ENCODE measurements around the gene ZNF497.

The ZNF497 gene

DNA sequence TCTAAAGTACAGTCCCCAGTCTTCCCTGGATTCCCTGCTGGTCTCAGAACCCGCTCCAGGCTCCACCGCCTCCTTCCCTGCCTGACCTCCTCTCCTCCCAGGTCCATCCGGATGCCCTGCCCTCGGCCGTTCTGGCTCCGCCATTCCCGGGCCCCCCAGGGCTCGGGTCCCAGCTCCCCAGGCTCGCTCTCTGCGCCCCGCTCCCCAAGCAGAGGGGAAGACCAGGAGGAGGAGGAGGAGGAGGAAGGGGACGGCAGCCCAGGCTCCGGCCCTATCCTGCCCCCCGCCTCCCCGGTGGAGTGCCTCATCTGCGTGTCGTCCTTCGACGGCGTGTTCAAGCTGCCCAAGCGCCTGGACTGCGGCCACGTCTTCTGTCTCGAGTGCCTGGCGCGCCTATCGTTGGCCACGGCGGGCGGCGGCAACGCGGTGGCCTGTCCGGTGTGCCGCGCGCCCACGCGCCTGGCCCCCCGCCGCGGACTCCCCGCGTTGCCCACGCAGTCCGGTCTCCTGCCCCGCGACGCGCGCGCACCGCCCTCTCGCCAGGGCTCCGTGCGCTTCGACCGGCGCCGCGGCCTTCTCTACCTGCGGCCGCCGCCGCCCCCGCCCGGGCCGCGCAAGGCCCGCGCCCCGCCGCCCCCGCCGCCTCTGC, 33.6 kb upstream of the ZNF497 start:
- TF ChIP-seq, protein P1, sequence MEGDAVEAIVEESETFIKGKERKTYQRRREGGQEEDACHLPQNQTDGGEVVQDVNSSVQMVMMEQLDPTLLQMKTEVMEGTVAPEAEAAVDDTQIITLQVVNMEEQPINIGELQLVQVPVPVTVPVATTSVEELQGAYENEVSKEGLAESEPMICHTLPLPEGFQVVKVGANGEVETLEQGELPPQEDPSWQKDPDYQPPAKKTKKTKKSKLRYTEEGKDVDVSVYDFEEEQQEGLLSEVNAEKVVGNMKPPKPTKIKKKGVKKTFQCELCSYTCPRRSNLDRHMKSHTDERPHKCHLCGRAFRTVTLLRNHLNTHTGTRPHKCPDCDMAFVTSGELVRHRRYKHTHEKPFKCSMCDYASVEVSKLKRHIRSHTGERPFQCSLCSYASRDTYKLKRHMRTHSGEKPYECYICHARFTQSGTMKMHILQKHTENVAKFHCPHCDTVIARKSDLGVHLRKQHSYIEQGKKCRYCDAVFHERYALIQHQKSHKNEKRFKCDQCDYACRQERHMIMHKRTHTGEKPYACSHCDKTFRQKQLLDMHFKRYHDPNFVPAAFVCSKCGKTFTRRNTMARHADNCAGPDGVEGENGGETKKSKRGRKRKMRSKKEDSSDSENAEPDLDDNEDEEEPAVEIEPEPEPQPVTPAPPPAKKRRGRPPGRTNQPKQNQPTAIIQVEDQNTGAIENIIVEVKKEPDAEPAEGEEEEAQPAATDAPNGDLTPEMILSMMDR (IDR thresholded peaks at IDR 0.05) = no peak

DNA sequence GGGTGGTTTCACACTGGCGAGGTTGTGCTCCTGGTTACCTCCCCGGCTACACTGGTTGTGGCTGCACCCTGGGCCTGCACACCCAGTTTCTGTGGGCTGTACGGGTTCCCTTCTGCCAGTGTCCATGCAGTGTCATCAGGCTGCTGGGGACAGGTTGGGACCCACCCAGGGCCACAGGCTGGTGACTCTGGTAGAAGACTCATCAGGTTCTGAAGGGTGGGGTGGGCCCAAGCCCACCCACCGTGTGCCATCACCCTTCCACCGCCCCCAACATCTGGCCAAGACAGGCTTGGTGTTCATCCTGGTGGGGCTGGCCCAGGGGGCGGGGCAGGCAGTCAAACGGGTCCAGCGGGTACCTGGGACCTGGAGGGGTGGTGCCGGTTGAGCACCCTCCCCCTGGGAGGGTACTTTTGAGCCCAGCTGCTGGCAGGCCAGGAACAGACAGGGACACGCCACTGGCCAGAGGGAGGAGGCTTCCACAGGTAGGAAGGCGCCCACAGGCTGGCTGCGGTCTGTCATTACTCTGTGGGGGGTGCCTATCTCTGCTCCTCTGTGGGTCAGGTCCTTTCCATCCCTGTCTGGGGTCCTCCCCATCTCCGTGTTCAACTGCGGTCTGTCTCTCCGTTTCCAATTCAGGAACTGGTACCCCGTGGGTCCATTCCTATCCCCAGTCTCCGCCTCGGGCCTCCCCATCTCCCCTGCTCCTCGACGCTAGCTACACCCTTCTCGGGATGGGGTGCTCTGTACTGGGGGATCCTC, 32.8 kb upstream of the ZNF497 start, which contains the start of gene RNF225:
TSS of gene RNF225 (plus strand) at position 437 of the 759 bp plus-strand sequence. CDS start 434 bp downstream, outside the sequence.
- TF ChIP-seq, protein P1 (IDR thresholded peaks at IDR 0.05) = no peak

DNA sequence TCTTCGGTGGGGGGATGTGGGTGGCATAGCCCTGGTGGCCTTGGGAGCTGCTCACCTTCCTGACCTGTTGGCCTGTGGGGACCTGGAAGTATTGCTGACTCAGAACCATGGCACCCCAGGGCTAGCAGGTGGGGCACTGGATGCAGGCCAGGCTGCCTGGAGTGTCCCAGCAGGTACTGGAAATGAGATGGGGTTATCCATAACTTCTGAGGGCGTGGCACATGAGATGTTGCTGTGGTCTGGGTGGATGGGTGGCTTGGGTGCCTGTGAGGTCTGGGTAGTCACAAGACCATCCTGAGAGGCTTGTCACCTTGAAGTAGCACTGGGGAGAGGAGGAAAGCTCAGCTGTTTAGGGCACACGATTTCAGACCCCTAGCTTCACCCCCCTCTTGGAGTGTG, 32.3 kb upstream of the ZNF497 start:
- TF ChIP-seq, protein P1 (IDR thresholded peaks at IDR 0.05) = no peak

DNA sequence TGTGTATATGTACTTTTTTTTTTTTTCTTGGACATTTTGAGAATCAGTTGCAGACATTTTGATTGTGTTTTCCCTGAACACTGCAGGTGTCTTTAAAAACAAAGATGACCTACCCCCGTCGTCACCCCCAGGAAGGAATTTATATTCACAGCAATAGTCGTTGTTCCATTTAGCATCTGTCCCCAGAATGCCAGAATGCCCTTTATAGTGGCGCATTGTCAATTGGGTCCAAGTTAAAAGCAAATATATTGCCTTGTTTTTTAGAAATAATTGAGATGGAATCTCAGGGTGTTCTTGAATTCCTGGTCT, 31.1 kb upstream of the ZNF497 start:
- TF ChIP-seq, protein P1 (IDR thresholded peaks at IDR 0.05) = no peak

DNA sequence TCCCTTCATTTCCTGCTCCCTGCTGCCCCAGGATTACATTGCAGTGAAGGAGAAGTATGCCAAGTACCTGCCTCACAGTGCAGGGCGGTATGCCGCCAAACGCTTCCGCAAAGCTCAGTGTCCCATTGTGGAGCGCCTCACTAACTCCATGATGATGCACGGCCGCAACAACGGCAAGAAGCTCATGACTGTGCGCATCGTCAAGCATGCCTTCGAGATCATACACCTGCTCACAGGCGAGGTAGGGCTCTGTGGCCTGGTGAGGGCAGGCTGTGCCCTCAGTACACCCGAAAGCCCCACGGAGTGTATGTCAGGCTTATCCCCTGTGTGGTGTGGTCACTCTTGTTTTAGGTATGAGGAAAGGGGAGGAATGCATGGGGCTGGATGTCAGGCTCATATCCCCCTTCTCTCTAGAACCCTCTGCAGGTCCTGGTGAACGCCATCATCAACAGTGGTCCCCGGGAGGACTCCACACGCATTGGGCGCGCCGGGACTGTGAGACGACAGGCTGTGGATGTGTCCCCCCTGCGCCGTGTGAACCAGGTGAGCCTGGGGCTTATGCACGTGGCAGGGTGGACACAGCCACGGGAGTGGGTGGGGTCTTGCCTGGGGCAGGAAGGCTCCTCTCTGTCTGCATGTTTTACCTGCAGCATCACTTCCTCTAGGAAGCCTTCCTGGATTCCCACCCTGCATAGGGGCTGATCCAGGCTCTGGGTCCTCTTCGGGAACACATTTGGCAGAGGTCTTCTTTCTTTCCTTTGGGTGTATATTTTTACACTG, 30.6 kb upstream of the ZNF497 start:
- TF ChIP-seq, protein P1 (IDR thresholded peaks at IDR 0.05) = no peak

DNA sequence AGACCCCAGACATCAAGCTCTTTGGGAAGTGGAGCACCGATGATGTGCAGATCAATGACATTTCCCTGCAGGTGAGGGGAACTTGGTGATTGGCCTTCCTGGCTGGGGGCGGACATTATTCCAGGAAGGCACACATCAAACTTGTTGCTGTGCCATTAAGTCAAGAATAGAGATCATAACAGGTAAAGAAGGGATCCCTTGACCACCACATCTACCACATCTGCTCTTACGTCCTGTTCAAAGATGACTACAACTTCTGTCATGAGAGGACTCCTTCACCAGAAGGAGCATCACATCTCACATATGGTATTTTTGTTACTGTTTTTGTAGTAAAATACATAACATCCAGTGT, 25.6 kb upstream of the ZNF497 start:
- TF ChIP-seq, protein P1 (IDR thresholded peaks at IDR 0.05) = no peak

DNA sequence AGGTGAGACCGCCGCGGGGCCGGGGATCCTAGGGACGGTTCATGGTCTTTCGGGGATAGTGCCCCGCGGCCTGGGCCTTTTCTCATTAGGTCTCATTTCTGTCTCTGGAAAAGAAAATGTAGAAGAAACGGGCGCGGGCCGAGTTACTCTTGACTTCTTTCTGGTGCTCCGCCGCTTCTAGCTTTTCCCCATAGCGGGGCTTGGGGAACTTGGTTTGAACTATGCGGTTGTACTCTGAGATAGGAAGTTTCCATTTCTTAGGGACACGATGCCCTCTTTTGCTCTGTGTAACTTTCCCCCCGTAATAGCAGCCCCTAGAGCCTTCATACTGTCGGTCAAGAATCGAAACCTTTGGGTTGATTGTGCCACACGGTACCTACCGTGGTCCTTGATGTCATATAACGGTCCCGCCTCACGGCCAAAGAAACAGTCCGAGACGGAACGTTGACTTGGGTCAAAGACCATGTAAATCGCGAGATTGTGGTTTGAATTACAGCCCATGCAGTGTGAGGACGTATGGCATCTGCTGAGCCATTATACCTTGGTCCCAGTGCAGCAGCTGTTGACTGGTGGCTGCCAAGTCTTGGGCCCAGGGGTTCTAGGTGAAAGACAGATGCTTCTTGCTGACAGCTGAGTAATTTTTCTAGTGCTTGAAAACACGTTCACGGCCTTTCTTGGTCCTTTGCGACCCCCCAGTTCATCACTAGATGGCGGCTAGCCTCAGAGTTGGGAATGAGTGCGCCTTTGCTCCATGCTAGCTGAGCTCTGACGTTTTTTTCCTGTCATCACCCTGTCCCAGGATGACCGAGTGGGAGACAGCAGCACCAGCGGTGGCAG, 25.0 kb upstream of the ZNF497 start:
- TF ChIP-seq, protein P1 (IDR thresholded peaks at IDR 0.05) = no peak

Measured in LNCAP (cell line).